Kidney glomerular epithelial cell (primary cell): ENCODE data around the gene GNB1.

ENCODE experiments used
- DNase-seq: peaks from one replicate; lab custom pipeline; 2025; lab: John Stamatoyannopoulos, UW

GNB1 gene

GRCh38 chr1:1922956-1923833, 32.3 kb upstream of the GNB1 start:
- no peak for DNase-seq

- DNase-seq = no peak
Measured at GRCh38 chr1:1922702-1922955, 31.7 kb upstream of the GNB1 start.

- no peak for DNase-seq
Measured at GRCh38 chr1:1921901-1922701, 31.2 kb upstream of the GNB1 start.

- DNase-seq = no peak
Measured at GRCh38 chr1:1921459-1921862, 30.6 kb upstream of the GNB1 start.

- DNase-seq = no peak
Measured at GRCh38 chr1:1920608-1921458, 29.9 kb upstream of the GNB1 start.

GRCh38 chr1:1920057-1920607, 29.2 kb upstream of the GNB1 start:
- no peak for DNase-seq

GRCh38 chr1:1919304-1920056, 28.6 kb upstream of the GNB1 start:
- peak; percentile 84 for DNase-seq

GRCh38 chr1:1918901-1919303, 28.0 kb upstream of the GNB1 start, which contains the start of gene TMEM52:
Gene TMEM52 (minus strand): TSS chr1:1919279. CDS start chr1:1919265, 14 bp downstream.
- no peak for DNase-seq

GRCh38 chr1:1917995-1918900, 27.4 kb upstream of the GNB1 start:
- DNase-seq = no peak

GRCh38 chr1:1917304-1917976, 26.6 kb upstream of the GNB1 start:
- no peak for DNase-seq

GRCh38 chr1:1916851-1917251, 26.0 kb upstream of the GNB1 start:
- no peak for DNase-seq

GRCh38 chr1:1915911-1916840, 25.3 kb upstream of the GNB1 start:
- DNase-seq = no peak

GRCh38 chr1:1914971-1915692, 24.2 kb upstream of the GNB1 start, which contains the start of gene CALML6:
Gene CALML6 (plus strand): TSS chr1:1915260. CDS start chr1:1915281, 21 bp downstream.
- DNase-seq = no peak

- DNase-seq = no peak
Measured at GRCh38 chr1:1914101-1914970, 23.4 kb upstream of the GNB1 start.

- DNase-seq = no peak
Measured at GRCh38 chr1:1911350-1912041, 20.6 kb upstream of the GNB1 start.

- DNase-seq = no peak
Measured at GRCh38 chr1:1910651-1911331, 19.9 kb upstream of the GNB1 start.
